GM12878 (cell line): Measurements from ENCODE around the gene RRH.

Experiments
- ATF3 ChIP-seq: IDR thresholded peaks from 2 replicates; pipeline ENCODE4 v1.6.1; 2011; ENCODE audit warnings: low read depth, mild to moderate bottlenecking, low read length, moderate library complexity, borderline replicate concordance; ENCODE audit errors: extremely low read depth
- BMI1 ChIP-seq: fragments of 450-650 bp; IDR thresholded peaks from 2 replicates; pipeline ENCODE4 v1.6.1; 2016; ENCODE audit warnings: mild to moderate bottlenecking, moderate library complexity, borderline replicate concordance
- ESRRA ChIP-seq: IDR thresholded peaks from 2 replicates; pipeline ENCODE4 v1.6.1; 2012; ENCODE audit warnings: mild to moderate bottlenecking, low read length, improper control_type of control experiment
- MAX ChIP-seq: IDR thresholded peaks from 2 replicates; pipeline ENCODE4 v1.6.1; 2012; ENCODE audit warnings: low read depth, low read length, improper control_type of control experiment
- MXI1 ChIP-seq: fragments of 150-350 bp; IDR thresholded peaks from 2 replicates; pipeline ENCODE4 v1.6.1; 2011; ENCODE audit warnings: low read depth, mild to moderate bottlenecking, inconsistent platforms, low read length, improper control_type of control experiment
- POLR2A ChIP-seq: IDR thresholded peaks from 2 replicates; pipeline ENCODE4 v1.6.1; 2011; ENCODE audit warnings: low read depth, mild to moderate bottlenecking, low read length
- POLR2AphosphoS2 ChIP-seq: IDR thresholded peaks from 2 replicates; pipeline ENCODE4 v1.6.1; 2011; ENCODE audit warnings: low read depth, mild to moderate bottlenecking, low read length, improper control_type of control experiment, moderate library complexity
- POLR2AphosphoS5 ChIP-seq: IDR thresholded peaks from 2 replicates; pipeline ENCODE4 v1.6.1; 2011; ENCODE audit warnings: mild to moderate bottlenecking, low read length, inconsistent platforms
- ZNF274 ChIP-seq: IDR thresholded peaks from one replicate; pipeline ENCODE4 v1.8.0; 2011; ENCODE audit not compliant: insufficient read length, insufficient read depth
- TF ChIP-seq, protein P1 (sequence below), 3 experiments: IDR thresholded peaks in 2 of 3; conservative IDR thresholded peaks in 1 of 3; 2 replicates each; pipeline ENCODE4 v1.5.1; 2011; ENCODE audit warnings: low read depth in 3 of 3, low read length in 3 of 3, mild to moderate bottlenecking in 3 of 3, control low read depth in 2 of 3, moderate library complexity in 2 of 3, inconsistent platforms in 1 of 3, mixed read lengths in 1 of 3; ENCODE audit not compliant: control insufficient read depth in 2 of 3, insufficient read depth in 1 of 3; ENCODE audit errors: extremely low read depth in 1 of 3

GRCh38 chr4:109876634-109877265 lies 49.0 kb downstream of the RRH start:
- TF ChIP-seq, protein P1, sequence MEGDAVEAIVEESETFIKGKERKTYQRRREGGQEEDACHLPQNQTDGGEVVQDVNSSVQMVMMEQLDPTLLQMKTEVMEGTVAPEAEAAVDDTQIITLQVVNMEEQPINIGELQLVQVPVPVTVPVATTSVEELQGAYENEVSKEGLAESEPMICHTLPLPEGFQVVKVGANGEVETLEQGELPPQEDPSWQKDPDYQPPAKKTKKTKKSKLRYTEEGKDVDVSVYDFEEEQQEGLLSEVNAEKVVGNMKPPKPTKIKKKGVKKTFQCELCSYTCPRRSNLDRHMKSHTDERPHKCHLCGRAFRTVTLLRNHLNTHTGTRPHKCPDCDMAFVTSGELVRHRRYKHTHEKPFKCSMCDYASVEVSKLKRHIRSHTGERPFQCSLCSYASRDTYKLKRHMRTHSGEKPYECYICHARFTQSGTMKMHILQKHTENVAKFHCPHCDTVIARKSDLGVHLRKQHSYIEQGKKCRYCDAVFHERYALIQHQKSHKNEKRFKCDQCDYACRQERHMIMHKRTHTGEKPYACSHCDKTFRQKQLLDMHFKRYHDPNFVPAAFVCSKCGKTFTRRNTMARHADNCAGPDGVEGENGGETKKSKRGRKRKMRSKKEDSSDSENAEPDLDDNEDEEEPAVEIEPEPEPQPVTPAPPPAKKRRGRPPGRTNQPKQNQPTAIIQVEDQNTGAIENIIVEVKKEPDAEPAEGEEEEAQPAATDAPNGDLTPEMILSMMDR (IDR thresholded peaks at IDR 0.05 in 2 of 3, conservative IDR thresholded peaks at IDR 0.05 in 1 of 3; ENCODE audit: control insufficient read depth in 2 of 3, extremely low read depth in 1 of 3, insufficient read depth in 1 of 3, low read depth in 3 of 3, low read length in 3 of 3), result no peak
- no peak for TF ChIP-seq POLR2AphosphoS2
- TF ChIP-seq MAX, result no peak
- no peak for TF ChIP-seq POLR2AphosphoS5
- TF ChIP-seq ESRRA, result no peak
- TF ChIP-seq ATF3, result no peak
- TF ChIP-seq POLR2A, result no peak
- no peak for TF ChIP-seq MXI1
- TF ChIP-seq BMI1, result no peak
- TF ChIP-seq ZNF274, result no peak
